SU-DHL-6 (cell line): Measurements from ENCODE around the gene ERAP2.

Source experiments
- CTCF ChIP-seq: fragments of 200-600 bp; sonication (generic); IDR thresholded peaks from one replicate; pipeline ENCODE4 v1.5.1; 2017; ENCODE audit warnings: antibody characterized with exemption, mild to moderate bottlenecking, low read length, moderate library complexity; ENCODE audit not compliant: insufficient read depth, poor library complexity, severe bottlenecking
- EZH2phosphoT487 ChIP-seq: fragments of 200-600 bp; sonication (generic), shearing (Covaris generic); conservative IDR thresholded peaks from 2 replicates; pipeline ENCODE4 v1.6.1; 2018; ENCODE audit warnings: mild to moderate bottlenecking, antibody characterized with exemption, low read length, moderate library complexity, mixed read lengths

- TF ChIP-seq EZH2phosphoT487 (no peak), CTCF (no peak)
Measured at GRCh38 chr5:96883871-96884270, 7.6 kb downstream of the ERAP2 start.
